Effector memory CD4-positive, alpha-beta T cell (primary cell): ENCODE measurements around the gene MDGA2.
"Not testable (repeated sequence)": the region's sequence is repeated elsewhere in the genome, so short reads cannot be mapped to it uniquely, and the experiment has no call there.

Experiments
- DNase-seq, 3 donors: peaks; one replicate each; pipeline ENCODE4 v3.0.0-alpha.2; 2020
- H3K27ac ChIP-seq: 2 replicates; pipeline ENCODE4 v1.7.0; 2013; ENCODE audit warnings: mild to moderate bottlenecking, low read length, moderate library complexity; ENCODE audit not compliant: insufficient read depth, poor library complexity, severe bottlenecking
- H3K27me3 ChIP-seq: replicated peaks from 2 replicates; pipeline ENCODE4 v1.7.0; 2013; ENCODE audit warnings: mild to moderate bottlenecking, low read length; ENCODE audit not compliant: insufficient read depth, control insufficient read depth, poor library complexity, severe bottlenecking
- H3K36me3 ChIP-seq: 2 replicates; pipeline ENCODE4 v1.7.0; 2013; ENCODE audit warnings: mild to moderate bottlenecking, low read length, moderate library complexity; ENCODE audit not compliant: control insufficient read depth, insufficient read depth
- H3K4me1 ChIP-seq: 2 replicates; pipeline ENCODE4 v1.7.0; 2013; ENCODE audit warnings: low read length, mild to moderate bottlenecking; ENCODE audit not compliant: control insufficient read depth, insufficient read depth, poor library complexity, severe bottlenecking
- H3K4me3 ChIP-seq: 2 replicates; pipeline ENCODE4 v1.7.0; 2013; ENCODE audit warnings: low read length, low read depth, mild to moderate bottlenecking; ENCODE audit not compliant: insufficient read depth, poor library complexity, severe bottlenecking
- H3K9me3 ChIP-seq: 2 replicates; pipeline ENCODE4 v1.7.0; 2013; ENCODE audit warnings: mild to moderate bottlenecking, low read length, moderate library complexity; ENCODE audit not compliant: control insufficient read depth

MDGA2 gene

GRCh38 chr14:47200740-47201139, 474.7 kb downstream of the MDGA2 start:
- Histone ChIP-seq H3K4me1 (no peaks in the 10 kb centered on the region), H3K9me3 (no peaks in the 10 kb centered on the region), H3K27ac (no peak overlapping the region), H3K36me3 (no peaks in the 10 kb centered on the region), H3K27me3 (no peaks in the 10 kb centered on the region), H3K4me3 (no peak overlapping the region)
- DNase-seq = no peak

GRCh38 chr14:47195582-47195981, 479.8 kb downstream of the MDGA2 start:
- H3K27ac ChIP-seq = no peak overlapping the region
- no peaks in the 10 kb centered on the region for H3K27me3 ChIP-seq
- no peak for DNase-seq
- no peaks in the 10 kb centered on the region for H3K9me3 ChIP-seq
- H3K4me3 ChIP-seq = no peak overlapping the region
- H3K4me1 ChIP-seq = no peaks in the 10 kb centered on the region
- H3K36me3 ChIP-seq = no peaks in the 10 kb centered on the region

DNA sequence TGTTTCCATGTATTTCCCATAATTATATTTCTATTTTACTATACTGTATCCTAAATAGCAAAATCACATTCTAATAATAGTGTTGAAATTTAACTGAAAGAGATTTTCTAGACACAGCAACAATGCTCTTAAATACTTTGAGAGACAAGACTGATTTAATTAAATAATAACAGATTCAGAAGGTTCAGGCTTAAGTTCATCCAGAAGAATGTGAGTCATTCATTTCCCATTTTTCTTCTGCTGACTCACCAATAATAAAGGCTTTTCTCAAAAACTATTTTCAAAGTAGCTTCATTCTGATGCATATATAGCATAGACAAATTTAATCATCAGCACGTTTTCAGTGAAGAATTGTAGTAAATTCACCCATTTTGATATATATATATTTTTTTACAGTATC, 481.4 kb downstream of the MDGA2 start:
- no peaks in the 10 kb centered on the region for H3K27me3 ChIP-seq
- DNase-seq = no peak
- no peak overlapping the region for H3K4me3 ChIP-seq
- no peaks in the 10 kb centered on the region for H3K9me3 ChIP-seq
- no peaks in the 10 kb centered on the region for H3K4me1 ChIP-seq
- no peaks in the 10 kb centered on the region for H3K36me3 ChIP-seq
- no peak overlapping the region for H3K27ac ChIP-seq

DNA sequence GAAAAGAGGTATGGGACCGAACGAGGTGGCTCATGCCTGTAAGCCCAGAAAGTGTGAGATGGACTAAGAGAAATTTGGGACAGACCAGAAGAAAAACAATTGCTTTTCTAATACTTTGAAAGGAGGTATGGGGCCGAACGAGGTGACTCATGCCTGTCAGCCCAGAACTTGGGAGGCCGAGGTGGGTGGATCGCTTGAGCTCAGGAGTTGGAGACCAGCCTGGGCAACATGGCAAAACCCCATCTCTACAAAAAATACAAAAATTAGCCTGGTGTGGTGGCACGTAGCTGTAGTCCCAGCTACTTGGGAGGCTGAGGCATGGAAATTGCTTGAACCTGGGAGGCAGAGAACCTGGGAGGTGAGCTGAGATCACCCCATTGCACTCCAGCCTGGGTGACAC, 483.2 kb downstream of the MDGA2 start:
- H3K4me3 ChIP-seq, H3K27me3 ChIP-seq, DNase-seq, H3K36me3 ChIP-seq, H3K27ac ChIP-seq, H3K9me3 ChIP-seq, H3K4me1 ChIP-seq: not testable (repeated sequence)

DNA sequence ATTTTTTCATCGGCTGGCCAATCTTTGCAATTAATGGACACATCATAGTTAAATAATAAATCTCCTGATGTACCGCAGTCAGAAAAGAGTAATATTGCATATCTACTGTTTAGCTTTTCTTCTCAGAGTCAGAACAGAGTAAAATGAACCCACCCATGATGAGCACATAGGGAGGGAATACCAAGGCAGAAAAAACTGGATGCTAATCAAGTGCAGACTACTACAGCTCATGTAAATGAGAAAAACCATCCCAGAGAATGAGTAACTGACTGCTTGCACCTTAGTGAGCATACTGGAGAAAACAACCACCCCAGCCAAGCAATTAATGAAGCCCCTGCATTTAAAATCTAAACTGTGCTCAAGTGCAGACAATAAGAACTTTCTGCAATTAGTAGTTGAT, 483.7 kb downstream of the MDGA2 start:
- Histone ChIP-seq H3K9me3 (no peaks in the 10 kb centered on the region), H3K4me1 (no peaks in the 10 kb centered on the region), H3K36me3 (no peaks in the 10 kb centered on the region), H3K27me3 (no peaks in the 10 kb centered on the region), H3K4me3 (no peak overlapping the region), H3K27ac (no peak overlapping the region)
- no peak for DNase-seq

DNA sequence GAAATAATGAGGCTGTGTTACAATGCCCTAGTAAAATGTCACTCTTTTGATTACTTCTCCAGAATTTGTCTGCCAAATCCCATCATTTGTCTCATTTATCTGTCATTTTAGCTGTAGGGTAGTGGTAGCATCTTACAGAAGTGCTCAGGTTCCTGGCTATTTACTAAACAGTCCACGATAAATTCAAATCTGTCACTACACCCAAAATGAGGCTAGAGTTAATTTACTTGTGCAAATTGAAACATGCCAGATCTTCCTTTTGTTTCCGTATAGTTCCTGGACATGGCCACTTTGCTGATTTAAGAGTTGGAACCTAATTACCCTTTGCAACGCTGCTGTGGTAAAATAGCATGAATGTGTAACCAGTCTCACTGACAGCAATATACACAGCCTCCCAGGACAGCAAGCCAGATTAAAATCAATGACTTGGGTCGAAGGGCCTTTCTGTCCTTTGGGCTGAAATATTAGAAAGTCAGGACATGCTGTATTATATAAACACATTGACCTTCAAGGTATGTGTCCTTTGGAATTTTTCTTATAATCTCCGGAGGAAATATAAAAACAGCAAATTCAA, 485.4 kb downstream of the MDGA2 start:
- Histone ChIP-seq H3K4me1 (no peaks in the 10 kb centered on the region), H3K27ac (no peak overlapping the region), H3K27me3 (no peaks in the 10 kb centered on the region), H3K9me3 (no peaks in the 10 kb centered on the region), H3K4me3 (no peak overlapping the region), H3K36me3 (no peaks in the 10 kb centered on the region)
- no peak for DNase-seq

- Histone ChIP-seq H3K4me1 (no peaks in the 10 kb centered on the region), H3K36me3 (no peaks in the 10 kb centered on the region), H3K27ac (no peak overlapping the region), H3K9me3 (no peaks in the 10 kb centered on the region), H3K27me3 (no peaks in the 10 kb centered on the region), H3K4me3 (no peak overlapping the region)
- DNase-seq = no peak
Observed at GRCh38 chr14:47186486-47186885, 488.9 kb downstream of the MDGA2 start.

DNA sequence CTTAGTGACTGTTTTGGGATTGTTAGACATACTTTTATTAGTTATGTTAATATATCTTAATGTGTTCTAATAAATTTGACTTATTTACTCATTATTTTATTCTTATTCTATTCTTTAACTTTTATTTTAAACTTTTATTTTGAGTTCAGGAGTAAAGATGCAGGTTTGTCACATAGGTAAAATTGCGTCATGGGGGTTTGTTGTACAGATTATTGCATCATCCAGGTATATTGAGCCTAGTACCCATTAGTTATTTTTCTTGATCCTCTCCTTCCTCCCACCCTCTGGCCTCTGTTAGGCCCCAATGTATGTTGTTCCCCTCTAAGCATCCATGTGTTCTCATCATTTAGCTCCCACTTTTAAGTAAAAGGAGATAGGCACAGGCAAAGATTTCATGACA, 495.5 kb downstream of the MDGA2 start:
- Histone ChIP-seq H3K4me1 (no peaks in the 10 kb centered on the region), H3K4me3 (no peak overlapping the region), H3K27ac (no peak overlapping the region), H3K36me3 (no peaks in the 10 kb centered on the region), H3K27me3 (no peaks in the 10 kb centered on the region), H3K9me3 (no peaks in the 10 kb centered on the region)
- DNase-seq = no peak

- not testable (repeated sequence) for H3K27me3 ChIP-seq, H3K36me3 ChIP-seq, H3K9me3 ChIP-seq, H3K4me3 ChIP-seq, H3K27ac ChIP-seq, DNase-seq, H3K4me1 ChIP-seq
Observed at GRCh38 chr14:47171896-47172295, 503.5 kb downstream of the MDGA2 start.

- Histone ChIP-seq H3K9me3 (no peaks in the 10 kb centered on the region), H3K4me1 (no peaks in the 10 kb centered on the region), H3K36me3 (no peaks in the 10 kb centered on the region), H3K4me3 (no peak overlapping the region), H3K27ac (no peak overlapping the region), H3K27me3 (no peaks in the 10 kb centered on the region)
- no peak for DNase-seq
Observed at GRCh38 chr14:47167402-47167801, 508.0 kb downstream of the MDGA2 start.

DNA sequence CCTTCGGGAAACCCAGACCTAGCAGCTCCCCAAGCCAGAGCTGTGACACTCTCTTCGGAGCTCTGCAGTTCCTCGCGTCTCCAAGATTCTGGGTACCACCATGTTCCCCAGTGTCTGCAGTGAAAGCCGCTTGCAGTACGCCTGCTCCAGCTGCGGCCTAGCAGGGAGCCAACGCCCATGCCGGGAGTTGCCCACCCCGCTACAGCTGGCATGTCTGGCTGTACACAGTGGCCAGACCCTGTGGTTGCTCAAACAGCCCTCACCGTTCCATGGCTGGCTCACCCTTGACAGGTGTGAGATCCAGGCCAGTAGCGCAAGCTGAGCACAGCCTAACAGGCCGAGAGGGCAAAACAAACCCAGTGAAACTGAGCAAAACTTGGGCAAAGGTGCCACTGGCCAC, 520.0 kb downstream of the MDGA2 start:
- Histone ChIP-seq H3K36me3 (no peaks in the 10 kb centered on the region), H3K4me3 (no peak overlapping the region), H3K9me3 (no peaks in the 10 kb centered on the region), H3K4me1 (no peaks in the 10 kb centered on the region), H3K27me3 (no peaks in the 10 kb centered on the region), H3K27ac (no peak overlapping the region)
- no peak for DNase-seq
